Measurements from ENCODE around the gene UBL5.
"Not testable (repeated sequence)": the region's sequence is repeated elsewhere in the genome, so short reads cannot be mapped to it uniquely, and the experiment has no call there.

The UBL5 gene

GRCh38 chr19:9828551-9829063 lies 889 bp downstream of the UBL5 start:
- Mint-ChIP-seq H3K27me3 (no peaks in the 10 kb centered on the region), H3K27ac (peak overlapping the region; percentile 89)
- intact Hi-C loops (cut with micrococcal nuclease) = no loop called here

GRCh38 chr19:9834307-9834725 lies 6.6 kb downstream of the UBL5 start:
- H3K27me3 Mint-ChIP-seq = no peaks in the 10 kb centered on the region
- no peaks in the 10 kb centered on the region for H3K9me3 Mint-ChIP-seq
- peaks cover 33% of the 10 kb centered on the region for H3K36me3 Mint-ChIP-seq (ENCODE audit: low read depth)
- peak overlapping the region; percentile 87 for H3K4me3 Mint-ChIP-seq
- peaks cover 23% of the 10 kb centered on the region for H3K4me1 Mint-ChIP-seq (ENCODE audit: low read depth)
- H3K27ac Mint-ChIP-seq = peak overlapping the region; percentile 73
- intact Hi-C loops (cut with micrococcal nuclease) = no loop called here

More at GRCh38 chr19:9828551-9829063, 889 bp downstream of the UBL5 start:
- Mint-ChIP-seq H3K9me3 (no peaks in the 10 kb centered on the region), H3K36me3 (ENCODE audit: low read depth) (peaks cover 50% of the 10 kb centered on the region), H3K4me1 (ENCODE audit: low read depth) (peaks cover 13% of the 10 kb centered on the region), H3K4me3 (peak overlapping the region; percentile 99)

GRCh38 chr19:9834726-9835506 lies 7.2 kb downstream of the UBL5 start, which contains the start of gene PIN1:
TSS of gene PIN1 (plus strand) at chr19:9835318. CDS start at chr19:9835345, 27 bp downstream.
- Mint-ChIP-seq H3K4me3 (peak within 1 kb of the TSS; percentile 87), H3K36me3 (ENCODE audit: low read depth) (peaks cover 34% of the 10 kb centered on the region), H3K9me3 (no peaks in the 10 kb centered on the region), H3K27me3 (no peaks in the 10 kb centered on the region), H3K27ac (peak within 1 kb of the TSS; percentile 76), H3K4me1 (ENCODE audit: low read depth) (peaks cover 23% of the 10 kb centered on the region)
- intact Hi-C loops (cut with micrococcal nuclease) = no loop called here

GRCh38 chr19:9835507-9835949 lies 7.8 kb downstream of the UBL5 start:
- H3K9me3 Mint-ChIP-seq = no peaks in the 10 kb centered on the region
- H3K27me3 Mint-ChIP-seq = no peaks in the 10 kb centered on the region
- H3K27ac Mint-ChIP-seq = peak overlapping the region; percentile 76
- peak overlapping the region; percentile 80 for H3K4me3 Mint-ChIP-seq
- peaks cover 23% of the 10 kb centered on the region for H3K4me1 Mint-ChIP-seq (ENCODE audit: low read depth)
- H3K36me3 Mint-ChIP-seq (ENCODE audit: low read depth) = peaks cover 34% of the 10 kb centered on the region
- intact Hi-C loops (cut with micrococcal nuclease) = no loop called here

- intact Hi-C loops (cut with micrococcal nuclease) = no loop called here
- Mint-ChIP-seq H3K4me3 (peak overlapping the region; percentile 80), H3K9me3 (no peaks in the 10 kb centered on the region), H3K4me1 (ENCODE audit: low read depth) (peaks cover 23% of the 10 kb centered on the region), H3K36me3 (ENCODE audit: low read depth) (peaks cover 34% of the 10 kb centered on the region), H3K27ac (peak overlapping the region; percentile 76), H3K27me3 (no peaks in the 10 kb centered on the region)
These were observed 8.3 kb downstream of the UBL5 start for GRCh38 chr19:9836021-9836420.

GRCh38 chr19:9838324-9838723 lies 10.6 kb downstream of the UBL5 start:
- no peaks in the 10 kb centered on the region for H3K27me3 Mint-ChIP-seq
- intact Hi-C loops (cut with micrococcal nuclease) = no loop called here
- no peak overlapping the region for H3K4me3 Mint-ChIP-seq
- H3K27ac Mint-ChIP-seq = no peak overlapping the region
- H3K4me1 Mint-ChIP-seq (ENCODE audit: low read depth) = peaks cover 32% of the 10 kb centered on the region
- peaks cover 56% of the 10 kb centered on the region for H3K36me3 Mint-ChIP-seq (ENCODE audit: low read depth)
- H3K9me3 Mint-ChIP-seq = peaks cover 23% of the 10 kb centered on the region

- H3K4me3 Mint-ChIP-seq = no peak overlapping the region
- H3K27me3 Mint-ChIP-seq = no peaks in the 10 kb centered on the region
- intact Hi-C loops (cut with micrococcal nuclease) = no loop called here
- H3K27ac Mint-ChIP-seq = no peak overlapping the region
- H3K36me3 Mint-ChIP-seq (ENCODE audit: low read depth) = peaks cover 67% of the 10 kb centered on the region
- peaks cover 32% of the 10 kb centered on the region for H3K4me1 Mint-ChIP-seq (ENCODE audit: low read depth)
- H3K9me3 Mint-ChIP-seq = peaks cover 33% of the 10 kb centered on the region
These were observed 11.7 kb downstream of the UBL5 start for GRCh38 chr19:9839415-9839814.

GRCh38 chr19:9842834-9843625 lies 15.3 kb downstream of the UBL5 start:
- intact Hi-C loops (cut with micrococcal nuclease) = no loop called here
- Mint-ChIP-seq H3K4me1 (ENCODE audit: low read depth) (peaks cover 27% of the 10 kb centered on the region), H3K9me3 (peaks cover 33% of the 10 kb centered on the region), H3K4me3 (no peak overlapping the region), H3K27ac (no peak overlapping the region), H3K27me3 (no peaks in the 10 kb centered on the region), H3K36me3 (ENCODE audit: low read depth) (peaks cover 100% of the 10 kb centered on the region)

GRCh38 chr19:9843626-9844273 lies 16.0 kb downstream of the UBL5 start:
- H3K36me3 Mint-ChIP-seq (ENCODE audit: low read depth) = peaks cover 100% of the 10 kb centered on the region
- H3K4me3 Mint-ChIP-seq; H3K27ac Mint-ChIP-seq; H3K27me3 Mint-ChIP-seq; intact Hi-C loops (cut with micrococcal nuclease): not testable (repeated sequence)
- H3K9me3 Mint-ChIP-seq = peaks cover 33% of the 10 kb centered on the region
- H3K4me1 Mint-ChIP-seq (ENCODE audit: low read depth) = peaks cover 20% of the 10 kb centered on the region

GRCh38 chr19:9847087-9847671 lies 19.5 kb downstream of the UBL5 start:
- intact Hi-C loops (cut with micrococcal nuclease) = no loop called here
- Mint-ChIP-seq H3K27ac (no peak overlapping the region), H3K36me3 (ENCODE audit: low read depth) (peaks cover 98% of the 10 kb centered on the region), H3K4me3 (no peak overlapping the region), H3K4me1 (ENCODE audit: low read depth) (peaks cover 10% of the 10 kb centered on the region), H3K27me3 (no peaks in the 10 kb centered on the region), H3K9me3 (peaks cover 22% of the 10 kb centered on the region)

- Mint-ChIP-seq H3K36me3 (ENCODE audit: low read depth) (peaks cover 97% of the 10 kb centered on the region), H3K27me3 (no peaks in the 10 kb centered on the region), H3K4me1 (ENCODE audit: low read depth) (peaks cover 10% of the 10 kb centered on the region), H3K27ac (no peak overlapping the region), H3K4me3 (no peak overlapping the region), H3K9me3 (peaks cover 13% of the 10 kb centered on the region)
- intact Hi-C loops (cut with micrococcal nuclease) = no loop called here
These were observed 20.3 kb downstream of the UBL5 start for GRCh38 chr19:9848060-9848459.

GRCh38 chr19:9848762-9849161 lies 21.0 kb downstream of the UBL5 start:
- no peak overlapping the region for H3K4me3 Mint-ChIP-seq
- no peak overlapping the region for H3K27ac Mint-ChIP-seq
- peaks cover 6% of the 10 kb centered on the region for H3K9me3 Mint-ChIP-seq
- H3K4me1 Mint-ChIP-seq (ENCODE audit: low read depth) = peaks cover 10% of the 10 kb centered on the region
- no peaks in the 10 kb centered on the region for H3K27me3 Mint-ChIP-seq
- H3K36me3 Mint-ChIP-seq (ENCODE audit: low read depth) = peaks cover 93% of the 10 kb centered on the region
- intact Hi-C loops (cut with micrococcal nuclease) = no loop called here

- H3K4me1 Mint-ChIP-seq (ENCODE audit: low read depth) = peaks cover 10% of the 10 kb centered on the region
- no peak overlapping the region for H3K27ac Mint-ChIP-seq
- intact Hi-C loops (cut with micrococcal nuclease) = no loop called here
These were observed 22.1 kb downstream of the UBL5 start for GRCh38 chr19:9849791-9850190.

More at GRCh38 chr19:9849791-9850190, 22.1 kb downstream of the UBL5 start:
- H3K4me3 Mint-ChIP-seq = no peak overlapping the region
- H3K9me3 Mint-ChIP-seq = no peaks in the 10 kb centered on the region
- H3K36me3 Mint-ChIP-seq (ENCODE audit: low read depth) = peaks cover 91% of the 10 kb centered on the region
- H3K27me3 Mint-ChIP-seq = no peaks in the 10 kb centered on the region
